ENCODE measurements around the gene CCDC88C. TPM values are rescaled to one million over a fixed set of nuclear protein-coding genes. Genes with fewer than 3 reads are reported as not detected.

The CCDC88C gene
- total RNA-seq, 2 donors from 2014 or later, result 333 to 339 TPM

DNA sequence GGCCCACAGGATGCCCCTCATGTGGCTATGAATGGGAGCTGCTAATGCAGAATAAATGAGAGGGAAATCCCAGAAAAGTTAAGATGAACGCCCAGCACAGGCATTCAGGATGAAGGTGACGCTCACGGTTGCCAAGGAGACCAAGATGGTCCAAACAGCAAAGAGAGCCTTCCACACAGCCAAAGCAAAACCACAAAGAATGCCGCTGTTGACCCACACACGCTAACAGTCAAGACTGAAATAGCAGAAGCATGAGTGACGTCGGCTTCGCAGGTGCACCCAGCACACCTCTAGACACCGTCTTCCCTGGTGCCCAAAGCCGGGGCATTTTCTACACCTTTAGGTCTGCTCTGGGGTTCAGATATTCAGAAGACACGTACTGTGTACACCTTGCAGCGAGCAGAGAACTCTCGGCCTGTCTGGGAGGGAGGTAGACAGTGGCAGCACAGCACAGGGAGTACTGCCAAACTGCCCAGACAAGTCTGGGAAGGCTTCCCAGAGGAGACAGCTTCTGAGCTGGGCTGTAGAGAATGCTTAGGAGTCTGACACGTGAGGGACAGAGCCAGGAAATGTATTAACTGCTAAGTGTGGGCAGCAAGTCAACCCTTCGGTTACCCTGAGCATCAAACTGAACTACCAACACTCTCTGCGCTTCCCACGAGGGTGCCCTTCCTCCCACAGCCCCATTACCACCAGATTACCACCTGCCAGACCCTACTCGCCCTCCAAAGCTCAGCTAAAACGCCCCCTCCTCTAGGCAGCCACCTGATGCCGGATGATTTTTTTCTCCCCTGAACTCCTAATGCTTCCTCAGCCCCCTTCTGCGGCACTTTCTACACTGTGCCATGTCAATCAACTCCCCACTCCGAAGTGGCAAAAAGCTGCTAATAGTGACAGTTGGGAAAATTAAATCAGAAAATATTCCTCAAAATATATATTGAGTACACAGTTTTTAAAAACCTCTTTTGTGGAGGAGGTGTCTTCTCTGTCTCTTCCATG, 50.1 kb downstream of the CCDC88C start:
- Mint-ChIP-seq H3K4me3 (peak overlapping the region; percentile 87), H3K27ac (peak overlapping the region; percentile 100), H3K4me1 (peaks cover 52% of the 10 kb centered on the region), H3K36me3 (ENCODE audit: low read depth) (no peaks in the 10 kb centered on the region), H3K27me3 (no peaks in the 10 kb centered on the region)
- peak; percentile 52 to 78 (median 65) for DNase-seq
- peak; percentile 89 for ATAC-seq
- no peaks in the 10 kb centered on the region for H3K9me3 ChIP-seq (ENCODE audit: control insufficient read depth, low read length, poor library complexity, severe bottlenecking)

DNA sequence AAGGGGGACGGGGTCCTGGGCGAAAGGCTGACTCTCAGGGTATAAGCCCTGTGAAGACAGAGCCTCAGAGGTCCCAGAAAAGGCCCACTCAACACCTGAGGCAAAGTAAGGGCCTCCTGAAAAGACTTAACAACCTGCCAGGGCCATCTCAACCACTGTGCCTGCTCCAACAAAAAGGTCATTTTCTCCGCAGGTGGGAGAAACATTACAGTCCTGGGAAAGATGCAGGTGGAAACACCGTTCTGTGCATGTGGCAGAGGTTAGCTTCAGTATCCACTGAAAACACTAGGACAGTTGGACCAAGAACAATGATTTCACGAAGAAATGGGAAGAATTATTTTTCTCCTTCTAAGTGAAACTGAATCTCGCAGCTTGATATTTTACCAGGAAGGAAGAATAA, 50.9 kb downstream of the CCDC88C start:
- peaks cover 53% of the 10 kb centered on the region for H3K4me1 Mint-ChIP-seq
- no peaks in the 10 kb centered on the region for H3K9me3 ChIP-seq (ENCODE audit: control insufficient read depth, low read length, poor library complexity, severe bottlenecking)
- H3K4me3 Mint-ChIP-seq, result peak overlapping the region; percentile 87
- H3K36me3 Mint-ChIP-seq (ENCODE audit: low read depth), result no peaks in the 10 kb centered on the region
- no peaks in the 10 kb centered on the region for H3K27me3 Mint-ChIP-seq
- DNase-seq (no peak), ATAC-seq (no peak)
- H3K27ac Mint-ChIP-seq, result peak overlapping the region; percentile 100

DNA sequence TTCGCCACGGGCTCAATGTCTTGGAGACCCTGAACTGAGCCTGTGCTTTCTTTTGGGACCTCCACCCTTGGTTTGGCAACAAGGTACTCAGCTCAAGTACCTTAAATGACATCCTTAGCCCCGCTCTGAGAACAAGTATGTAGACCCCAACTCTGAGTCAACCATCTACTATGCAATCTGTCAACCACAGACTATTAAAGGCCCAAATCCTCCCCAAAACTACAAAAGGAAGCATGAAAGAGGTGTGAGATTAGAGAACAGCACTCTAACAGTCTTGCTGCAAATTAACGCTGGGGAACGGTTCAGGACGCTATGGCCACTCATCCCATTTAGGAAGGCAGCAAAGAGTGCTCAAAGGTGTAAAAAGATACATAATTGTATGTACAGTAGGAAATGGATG, 52.1 kb downstream of the CCDC88C start:
- H3K36me3 Mint-ChIP-seq (ENCODE audit: low read depth), result no peaks in the 10 kb centered on the region
- ATAC-seq, result no peak
- peak overlapping the region; percentile 100 for H3K27ac Mint-ChIP-seq
- peaks cover 56% of the 10 kb centered on the region for H3K4me1 Mint-ChIP-seq
- H3K9me3 ChIP-seq (ENCODE audit: control insufficient read depth, low read length, poor library complexity, severe bottlenecking), result no peaks in the 10 kb centered on the region
- no peak for DNase-seq
- peak overlapping the region; percentile 41 for H3K4me3 Mint-ChIP-seq
- no peaks in the 10 kb centered on the region for H3K27me3 Mint-ChIP-seq

DNA sequence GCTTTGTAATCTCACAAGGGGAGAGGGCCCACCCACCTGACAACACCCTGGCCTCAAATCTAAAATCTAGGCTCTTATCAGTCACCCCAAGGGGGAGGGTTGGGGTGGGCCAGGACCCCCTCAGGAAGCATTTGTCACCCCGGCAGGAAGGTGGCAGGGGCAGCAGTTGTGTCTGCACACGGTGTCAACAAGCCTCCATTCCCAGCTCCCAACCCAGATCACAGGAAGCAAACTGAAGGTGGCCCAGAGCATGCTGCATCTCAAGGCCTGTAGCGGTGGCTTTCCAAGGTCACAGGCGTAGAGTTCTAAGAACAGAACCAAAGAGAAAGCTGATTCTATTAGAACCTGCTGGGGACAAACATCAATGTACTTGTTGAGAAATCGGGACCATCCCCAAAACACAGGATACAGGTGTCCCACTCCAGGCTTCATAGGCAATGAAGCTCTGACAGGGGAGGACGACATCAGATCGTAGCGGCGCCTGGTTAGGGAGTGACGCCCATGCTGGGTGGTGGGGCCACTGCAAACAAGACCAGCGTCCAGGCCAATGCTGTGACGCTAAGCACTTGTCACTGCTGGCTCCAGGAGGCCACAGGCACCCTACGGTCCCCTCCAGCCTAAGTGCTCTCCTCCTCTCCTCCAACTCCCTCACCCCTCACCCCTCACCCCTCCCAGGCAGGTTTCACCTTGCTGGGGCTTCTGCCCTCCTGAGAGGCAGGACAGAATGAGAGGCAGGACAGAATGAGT, 52.9 kb downstream of the CCDC88C start:
- no peaks in the 10 kb centered on the region for H3K9me3 ChIP-seq (ENCODE audit: control insufficient read depth, low read length, poor library complexity, severe bottlenecking)
- peaks cover 53% of the 10 kb centered on the region for H3K4me1 Mint-ChIP-seq
- H3K4me3 Mint-ChIP-seq, result no peak overlapping the region
- H3K27ac Mint-ChIP-seq, result peak overlapping the region; percentile 100
- no peaks in the 10 kb centered on the region for H3K27me3 Mint-ChIP-seq
- DNase-seq (no peak), ATAC-seq (no peak)
- H3K36me3 Mint-ChIP-seq (ENCODE audit: low read depth), result no peaks in the 10 kb centered on the region

DNA sequence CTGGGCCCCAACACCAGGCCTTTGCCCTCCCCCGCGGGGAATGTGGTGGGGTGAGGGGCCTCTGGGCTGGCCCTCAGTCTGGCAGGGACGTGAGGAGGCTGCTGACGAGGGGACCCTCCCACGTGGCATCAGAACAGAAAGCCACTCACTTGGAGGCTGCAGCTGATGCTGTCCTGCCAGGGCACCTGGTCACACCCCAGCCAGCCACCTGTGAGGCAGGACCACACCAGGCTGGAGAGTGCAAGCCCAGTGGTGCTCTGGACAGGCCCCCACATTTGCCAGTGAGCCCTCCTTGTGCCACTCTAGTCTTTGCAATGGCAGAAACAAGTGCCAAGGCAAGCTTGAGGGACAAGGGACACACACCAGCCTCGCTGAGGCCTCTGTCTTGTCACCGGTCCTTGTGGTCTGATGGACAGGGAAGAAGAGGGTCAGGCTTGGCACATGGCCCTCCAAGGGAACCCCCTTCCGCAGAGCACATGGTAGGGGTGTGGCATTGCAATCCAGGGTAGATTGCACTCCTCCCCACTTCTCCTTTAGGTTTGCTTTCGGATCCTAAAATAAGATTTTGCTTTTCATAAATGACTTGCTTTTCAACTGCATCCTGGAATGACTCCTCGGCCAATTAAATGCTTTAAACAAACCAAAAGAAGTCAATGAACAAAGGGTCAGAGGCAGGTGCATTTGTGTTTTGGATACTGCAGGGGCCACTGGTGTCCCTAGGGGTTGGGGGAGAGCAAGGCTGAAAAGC, 53.7 kb downstream of the CCDC88C start:
- DNase-seq, result no peak
- no peaks in the 10 kb centered on the region for H3K9me3 ChIP-seq (ENCODE audit: control insufficient read depth, low read length, poor library complexity, severe bottlenecking)
- H3K36me3 Mint-ChIP-seq (ENCODE audit: low read depth), result no peaks in the 10 kb centered on the region
- no peak for ATAC-seq
- H3K4me3 Mint-ChIP-seq, result no peak overlapping the region
- no peaks in the 10 kb centered on the region for H3K27me3 Mint-ChIP-seq
- peaks cover 52% of the 10 kb centered on the region for H3K4me1 Mint-ChIP-seq
- H3K27ac Mint-ChIP-seq, result peak overlapping the region; percentile 100

DNA sequence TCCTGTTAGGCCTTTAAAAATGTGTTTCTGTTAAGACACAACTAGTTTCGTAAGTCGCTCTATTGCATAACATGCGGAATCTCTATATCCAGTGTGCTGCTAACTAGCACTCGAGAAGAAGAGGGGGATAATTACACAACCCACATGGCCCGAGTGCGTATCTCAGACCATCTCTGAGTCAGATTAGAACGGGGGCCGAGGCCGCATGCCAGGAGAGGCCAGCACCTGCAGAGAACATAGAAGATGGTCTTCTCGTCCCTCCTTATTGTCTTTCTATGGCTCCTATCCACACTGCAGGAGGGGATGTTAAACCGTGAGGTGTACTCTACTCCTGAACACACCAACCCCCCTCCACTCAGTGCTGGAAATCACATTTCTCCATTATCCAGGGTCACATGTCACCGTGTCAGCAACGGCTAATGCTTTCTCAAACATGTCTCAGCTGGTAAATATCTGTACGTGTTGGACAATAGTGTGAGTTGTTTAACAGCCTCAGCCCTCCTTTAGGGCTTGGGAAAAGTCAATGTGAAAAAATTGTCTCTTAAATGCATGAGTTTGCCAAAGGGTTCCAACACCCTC, 56.3 kb downstream of the CCDC88C start:
- peaks cover 43% of the 10 kb centered on the region for H3K4me1 Mint-ChIP-seq
- no peak overlapping the region for H3K4me3 Mint-ChIP-seq
- ATAC-seq, result no peak
- DNase-seq, result no peak
- no peaks in the 10 kb centered on the region for H3K27me3 Mint-ChIP-seq
- H3K9me3 ChIP-seq (ENCODE audit: control insufficient read depth, low read length, poor library complexity, severe bottlenecking), result no peaks in the 10 kb centered on the region
- peak overlapping the region; percentile 100 for H3K27ac Mint-ChIP-seq
- H3K36me3 Mint-ChIP-seq (ENCODE audit: low read depth), result peaks cover 2% of the 10 kb centered on the region

DNA sequence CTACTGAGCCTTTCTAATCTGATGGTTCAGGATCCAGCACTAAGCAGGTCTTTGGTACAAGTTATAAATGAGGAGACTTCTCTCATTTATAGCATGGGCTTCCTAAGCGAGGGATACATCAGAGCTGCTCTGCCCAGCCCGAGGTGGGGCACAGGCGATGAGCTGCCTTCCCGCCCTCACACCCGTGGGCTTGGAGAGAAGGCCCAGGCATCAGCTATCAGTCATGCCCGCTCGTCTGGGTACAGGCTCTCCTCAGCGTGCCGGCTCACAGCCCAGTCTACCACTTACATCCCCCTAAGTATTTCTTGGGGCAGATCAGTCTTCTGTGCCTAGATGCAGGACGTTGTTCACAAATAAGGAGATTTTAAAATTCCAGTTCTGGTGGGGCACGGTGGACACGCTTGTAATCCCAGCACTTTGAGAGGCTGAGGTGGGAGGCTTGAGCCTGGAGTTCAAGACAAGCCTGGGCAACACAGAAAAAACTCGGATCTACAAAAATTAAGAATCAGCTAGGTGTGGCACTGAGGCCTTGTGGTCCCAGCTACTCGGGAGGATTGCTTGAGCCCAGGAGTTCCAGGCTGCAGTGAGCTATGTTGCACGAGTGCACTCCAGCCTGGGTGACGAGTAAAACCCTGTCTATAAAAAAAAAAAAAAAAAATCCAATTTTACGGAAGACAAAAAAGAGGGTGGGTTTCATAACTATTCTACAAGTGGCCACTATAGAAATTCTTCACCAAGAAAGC, 57.0 kb downstream of the CCDC88C start:
- DNase-seq (no peak), ATAC-seq (no peak)
- H3K27me3 Mint-ChIP-seq, result no peaks in the 10 kb centered on the region
- H3K4me1 Mint-ChIP-seq, result peaks cover 48% of the 10 kb centered on the region
- H3K9me3 ChIP-seq (ENCODE audit: control insufficient read depth, low read length, poor library complexity, severe bottlenecking), result no peaks in the 10 kb centered on the region
- peaks cover 2% of the 10 kb centered on the region for H3K36me3 Mint-ChIP-seq (ENCODE audit: low read depth)
- no peak overlapping the region for H3K4me3 Mint-ChIP-seq
- H3K27ac Mint-ChIP-seq, result peak overlapping the region; percentile 100

DNA sequence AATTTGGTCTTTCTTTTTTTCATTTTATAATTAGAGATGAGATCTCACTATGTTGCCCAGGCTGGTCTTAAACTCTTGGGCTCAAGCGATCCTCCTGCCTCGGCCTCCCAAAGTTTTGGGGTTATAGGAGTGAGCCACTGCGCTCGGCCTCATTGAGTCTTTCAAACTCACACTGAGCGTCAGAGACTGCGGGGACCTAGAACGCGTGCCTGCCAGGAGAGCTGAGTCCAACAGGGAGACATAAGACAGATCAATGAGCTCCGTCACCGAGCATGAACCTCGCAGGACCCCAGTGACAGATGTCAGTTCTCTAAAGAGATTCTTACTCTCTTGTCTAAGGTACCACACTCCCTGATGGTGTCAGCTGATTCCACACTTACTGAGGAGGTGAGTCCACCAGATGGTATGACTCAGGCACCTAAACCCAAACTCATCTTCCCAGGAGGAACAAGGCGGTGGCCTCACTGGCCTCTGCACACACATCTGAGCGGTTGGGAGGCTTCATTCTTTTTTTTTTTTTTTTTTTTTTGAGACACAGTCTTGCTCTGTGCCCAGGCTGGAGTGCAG, 58.9 kb downstream of the CCDC88C start:
- H3K36me3 Mint-ChIP-seq (ENCODE audit: low read depth), result peaks cover 5% of the 10 kb centered on the region
- no peak overlapping the region for H3K4me3 Mint-ChIP-seq
- no peaks in the 10 kb centered on the region for H3K9me3 ChIP-seq (ENCODE audit: control insufficient read depth, low read length, poor library complexity, severe bottlenecking)
- ATAC-seq, result no peak
- no peaks in the 10 kb centered on the region for H3K27me3 Mint-ChIP-seq
- no peak for DNase-seq
- H3K4me1 Mint-ChIP-seq, result peaks cover 59% of the 10 kb centered on the region
- peak overlapping the region; percentile 76 for H3K27ac Mint-ChIP-seq

DNA sequence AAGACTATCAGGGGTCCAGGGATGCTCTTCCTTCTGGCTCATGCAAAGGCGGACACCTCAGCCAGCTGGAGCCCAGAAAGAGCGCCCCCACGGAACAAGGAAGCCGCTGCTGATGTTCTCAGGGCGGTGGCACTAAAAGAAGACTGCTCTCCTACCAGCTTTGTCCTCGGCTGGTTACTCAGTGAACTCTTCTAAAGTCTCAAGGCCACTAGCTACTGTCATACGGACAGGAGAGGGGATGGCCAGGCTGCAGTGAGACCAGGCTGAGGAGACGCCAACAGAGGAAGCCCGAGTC, 59.6 kb downstream of the CCDC88C start:
- ATAC-seq, result no peak
- H3K36me3 Mint-ChIP-seq (ENCODE audit: low read depth), result peaks cover 5% of the 10 kb centered on the region
- no peaks in the 10 kb centered on the region for H3K27me3 Mint-ChIP-seq
- no peaks in the 10 kb centered on the region for H3K9me3 ChIP-seq (ENCODE audit: control insufficient read depth, low read length, poor library complexity, severe bottlenecking)
- DNase-seq, result no peak
- H3K27ac Mint-ChIP-seq, result peak overlapping the region; percentile 76
- peaks cover 67% of the 10 kb centered on the region for H3K4me1 Mint-ChIP-seq
- no peak overlapping the region for H3K4me3 Mint-ChIP-seq

DNA sequence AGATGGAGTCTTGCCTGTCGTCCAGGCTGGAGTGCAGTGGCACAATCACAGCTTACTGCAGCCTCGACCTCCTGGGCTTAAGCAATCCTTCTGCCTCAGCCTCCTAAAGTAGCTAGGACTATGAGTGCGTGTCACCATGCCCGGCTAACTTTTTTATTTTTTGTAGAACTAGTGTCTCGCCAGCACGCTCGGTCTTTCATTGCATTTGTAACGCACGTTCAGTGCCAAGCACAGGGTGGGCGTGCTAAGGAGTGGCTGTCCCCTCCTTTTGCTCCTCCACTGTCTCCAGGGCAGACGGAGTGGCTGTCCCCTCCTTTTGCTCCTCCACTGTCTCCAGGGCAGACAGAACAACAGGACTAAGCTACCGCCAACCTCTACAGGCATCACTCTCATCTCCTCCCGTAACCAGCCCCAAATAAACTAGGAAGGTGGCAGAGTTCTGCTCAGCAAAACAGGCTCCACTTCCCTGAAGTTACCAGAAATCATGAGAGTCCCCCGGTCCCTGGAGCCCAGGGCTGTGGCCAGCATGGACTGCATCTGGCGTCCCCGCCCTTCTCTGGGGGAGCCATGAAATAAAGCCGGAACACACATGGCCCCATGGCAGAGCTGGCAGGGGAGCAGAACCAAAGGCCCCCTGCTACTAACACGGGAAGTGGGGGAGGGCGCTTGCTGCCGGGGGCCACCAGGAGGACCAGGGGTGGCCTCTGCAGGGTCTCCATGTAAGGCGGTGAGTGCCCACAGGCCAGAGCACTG, 60.2 kb downstream of the CCDC88C start:
- H3K27me3 Mint-ChIP-seq, result no peaks in the 10 kb centered on the region
- peaks cover 5% of the 10 kb centered on the region for H3K36me3 Mint-ChIP-seq (ENCODE audit: low read depth)
- DNase-seq (no peak), ATAC-seq (no peak)
- H3K9me3 ChIP-seq (ENCODE audit: control insufficient read depth, low read length, poor library complexity, severe bottlenecking), result no peaks in the 10 kb centered on the region
- peak overlapping the region; percentile 76 for H3K27ac Mint-ChIP-seq
- no peak overlapping the region for H3K4me3 Mint-ChIP-seq
- H3K4me1 Mint-ChIP-seq, result peaks cover 69% of the 10 kb centered on the region

DNA sequence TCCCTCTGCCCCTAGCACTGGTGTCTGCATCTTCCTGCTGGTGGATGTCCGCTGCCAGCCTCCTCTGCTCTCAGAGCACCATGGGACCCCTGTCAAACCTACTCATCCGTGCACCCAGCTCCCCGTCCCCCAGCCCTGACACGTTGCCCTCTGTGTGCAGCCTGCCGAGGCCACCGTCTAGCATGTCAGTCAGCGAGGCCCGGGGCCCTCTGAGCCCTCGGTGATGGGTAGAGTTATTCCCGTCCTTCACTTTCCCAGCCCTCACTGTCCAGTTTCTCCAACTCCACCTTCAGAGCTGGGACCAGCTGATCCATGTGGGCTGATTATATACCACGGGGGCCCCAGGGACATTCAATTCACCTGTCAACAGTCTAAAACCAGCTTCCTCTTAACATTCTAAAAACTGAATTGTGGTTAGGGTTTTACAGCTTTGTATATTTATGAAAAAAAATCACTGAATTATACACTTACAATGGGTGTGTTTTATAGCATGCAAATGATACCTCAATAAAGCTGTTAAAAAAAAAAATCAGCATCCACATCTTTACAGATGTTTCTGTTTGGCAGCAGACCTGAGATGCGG, 61.3 kb downstream of the CCDC88C start:
- H3K9me3 ChIP-seq (ENCODE audit: control insufficient read depth, low read length, poor library complexity, severe bottlenecking), result no peaks in the 10 kb centered on the region
- Mint-ChIP-seq H3K4me1 (peaks cover 70% of the 10 kb centered on the region), H3K27ac (peak overlapping the region; percentile 99), H3K4me3 (peak overlapping the region; percentile 83), H3K36me3 (ENCODE audit: low read depth) (peaks cover 5% of the 10 kb centered on the region), H3K27me3 (no peaks in the 10 kb centered on the region)
- no peak for DNase-seq
- peak; percentile 24 for ATAC-seq

Data from T-helper 17 cell (primary cell).